Mesendoderm (in vitro differentiated cells): ENCODE data around the gene MYT1.

ENCODE experiments used
- DNase-seq: peaks from one replicate; pipeline ENCODE4 v3.0.0; 2013
- H2AK5ac ChIP-seq: 2 replicates; pipeline ENCODE4 v1.6.1; 2013; ENCODE audit warnings: low read length, inconsistent platforms
- H2BK120ac ChIP-seq: 2 replicates; pipeline ENCODE4 v1.6.1; 2013; ENCODE audit warnings: low read depth, mild to moderate bottlenecking, low read length, moderate library complexity, mixed read lengths
- H2BK15ac ChIP-seq: replicated peaks from 2 replicates; pipeline ENCODE4 v1.6.1; 2013; ENCODE audit warnings: low read depth, mild to moderate bottlenecking, moderate library complexity
- H2BK5ac ChIP-seq: 2 replicates; pipeline ENCODE4 v1.6.1; 2013; ENCODE audit warnings: low read length, inconsistent platforms
- H3K18ac ChIP-seq: 2 replicates; pipeline ENCODE4 v1.6.1; 2013; ENCODE audit warnings: mild to moderate bottlenecking, low read length, mixed read lengths
- H3K23ac ChIP-seq: one replicate; pipeline ENCODE4 v1.6.1; 2013; ENCODE audit warnings: low read length
- H3K27ac ChIP-seq: 2 replicates; pipeline ENCODE4 v1.5.1; 2013; ENCODE audit warnings: low read depth, mild to moderate bottlenecking, inconsistent platforms, low read length, moderate library complexity
- H3K27me3 ChIP-seq: 2 replicates; pipeline ENCODE4 v1.6.1; 2013; ENCODE audit warnings: low read length, control low read depth, mild to moderate bottlenecking, inconsistent platforms; ENCODE audit not compliant: insufficient read depth, poor library complexity
- H3K36me3 ChIP-seq: 2 replicates; pipeline ENCODE4 v1.6.1; 2013; ENCODE audit warnings: low read length, inconsistent platforms; ENCODE audit not compliant: control insufficient read depth, insufficient read depth
- H3K4ac ChIP-seq: one replicate; pipeline ENCODE4 v1.6.1; 2013; ENCODE audit warnings: low read depth, mild to moderate bottlenecking, low read length, moderate library complexity
- H3K4me1 ChIP-seq: 2 replicates; pipeline ENCODE4 v1.6.1; 2013; ENCODE audit warnings: low read depth, low read length, inconsistent platforms; ENCODE audit not compliant: control insufficient read depth
- H3K4me2 ChIP-seq: 2 replicates; pipeline ENCODE4 v1.6.1; 2013; ENCODE audit warnings: low read length
- H3K4me3 ChIP-seq: 2 replicates; pipeline ENCODE4 v1.5.1; 2013; ENCODE audit warnings: mild to moderate bottlenecking, low read length
- H3K56ac ChIP-seq: one replicate; pipeline ENCODE4 v1.6.1; 2013; ENCODE audit warnings: low read length
- H3K79me1 ChIP-seq: 2 replicates; pipeline ENCODE4 v1.6.1; 2013; ENCODE audit warnings: low read length, inconsistent platforms
- H3K79me2 ChIP-seq: 2 replicates; pipeline ENCODE4 v1.6.1; 2013; ENCODE audit warnings: mild to moderate bottlenecking, low read length; ENCODE audit not compliant: control insufficient read depth, insufficient read depth
- H3K9ac ChIP-seq: 2 replicates; pipeline ENCODE4 v1.6.1; 2013; ENCODE audit warnings: low read length, inconsistent platforms
- H4K5ac ChIP-seq: one replicate; pipeline ENCODE4 v1.6.1; 2013; ENCODE audit warnings: low read length
- H4K8ac ChIP-seq: one replicate; pipeline ENCODE4 v1.6.1; 2013; ENCODE audit warnings: low read depth, mild to moderate bottlenecking, control low read depth, low read length, moderate library complexity
- WGBS: extraction: QIAGEN DNeasy Blood & Tissue Kit; methylation state at CpG from one replicate; pipeline ENCODE4 v1.1.7; 2013; ENCODE audit warnings: low lambda C conversion rate, missing lambda C conversion rate; ENCODE audit not compliant: insufficient coverage; ENCODE audit errors: extremely low coverage; 5-methylcytosine and 5-hydroxymethylcytosine counted together

MYT1 gene

DNA sequence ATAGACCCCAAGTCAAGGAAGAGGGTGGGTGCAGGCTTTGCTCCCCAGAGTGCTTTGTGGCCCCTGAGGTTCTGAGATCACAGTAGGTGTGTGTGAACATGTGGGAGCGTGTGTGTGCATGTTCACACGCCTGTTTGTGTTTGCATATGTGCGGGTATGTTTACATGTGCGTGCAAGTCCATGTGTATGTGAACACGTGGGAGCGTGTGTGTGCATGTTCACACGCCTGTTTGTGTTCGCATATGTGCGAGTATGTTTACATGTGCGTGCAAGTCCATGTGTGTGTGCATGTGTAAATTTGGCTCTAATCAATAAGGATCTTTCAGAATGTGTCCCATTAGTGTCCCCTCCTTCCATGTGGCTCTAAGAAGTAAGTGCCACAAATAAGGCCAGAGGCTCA, 49.9 kb downstream of the MYT1 start:
- H2AK5ac ChIP-seq: no peak overlapping the region

DNA sequence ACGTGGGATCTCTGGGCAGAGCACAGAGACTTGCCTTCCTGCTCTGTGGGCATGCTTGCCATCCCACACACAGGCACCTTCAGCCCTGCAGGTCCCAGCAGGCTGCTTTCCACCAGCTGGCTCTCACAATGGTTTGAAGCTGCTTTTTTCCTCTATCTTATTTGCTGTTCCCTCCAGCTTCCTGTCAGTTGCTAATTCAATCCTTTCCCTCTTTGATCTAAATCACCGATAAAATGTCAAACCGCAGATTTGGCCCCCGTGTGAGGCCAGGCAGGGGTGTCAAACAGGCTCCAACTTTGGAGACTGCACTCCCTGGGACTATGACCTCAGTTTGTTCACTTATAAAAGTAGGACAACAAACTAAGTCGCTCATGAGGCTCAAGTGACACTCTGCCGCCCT, 50.7 kb downstream of the MYT1 start:
- Histone ChIP-seq H3K4ac (no peak overlapping the region), H3K4me1 (no peaks in the 10 kb centered on the region), H3K56ac (no peak overlapping the region), H3K79me2 (no peaks in the 10 kb centered on the region), H2BK120ac (no peak overlapping the region), H3K79me1 (no peaks in the 10 kb centered on the region), H2AK5ac (no peak overlapping the region), H4K5ac (no peak overlapping the region), H3K27ac (no peak overlapping the region), H3K9ac (no peak overlapping the region), H4K8ac (no peak overlapping the region), H2BK15ac (no peak overlapping the region), H2BK5ac (no peak overlapping the region), H3K18ac (no peak overlapping the region), H3K36me3 (no peaks in the 10 kb centered on the region), H3K4me2 (no peak overlapping the region), H3K27me3 (no peaks in the 10 kb centered on the region), H3K4me3 (no peak overlapping the region), H3K23ac (no peak overlapping the region)
- no peak for DNase-seq
- no CpG with 5 or more reads among the region's 6 CpGs for WGBS

More for the DNA sequence above, 49.9 kb downstream of the MYT1 start:
- Histone ChIP-seq H3K36me3 (no peaks in the 10 kb centered on the region), H3K56ac (no peak overlapping the region), H3K18ac (no peak overlapping the region), H2BK15ac (no peak overlapping the region), H3K4me3 (no peak overlapping the region), H2BK5ac (no peak overlapping the region), H3K23ac (no peak overlapping the region), H2BK120ac (no peak overlapping the region), H3K9ac (no peak overlapping the region), H3K27me3 (no peaks in the 10 kb centered on the region), H3K27ac (no peak overlapping the region), H3K79me2 (no peaks in the 10 kb centered on the region), H3K4me1 (no peaks in the 10 kb centered on the region), H4K8ac (no peak overlapping the region), H3K4ac (no peak overlapping the region), H3K4me2 (no peak overlapping the region), H3K79me1 (no peaks in the 10 kb centered on the region), H4K5ac (no peak overlapping the region)
- no peak for DNase-seq
- no CpG with 5 or more reads among the region's 10 CpGs for WGBS

DNA sequence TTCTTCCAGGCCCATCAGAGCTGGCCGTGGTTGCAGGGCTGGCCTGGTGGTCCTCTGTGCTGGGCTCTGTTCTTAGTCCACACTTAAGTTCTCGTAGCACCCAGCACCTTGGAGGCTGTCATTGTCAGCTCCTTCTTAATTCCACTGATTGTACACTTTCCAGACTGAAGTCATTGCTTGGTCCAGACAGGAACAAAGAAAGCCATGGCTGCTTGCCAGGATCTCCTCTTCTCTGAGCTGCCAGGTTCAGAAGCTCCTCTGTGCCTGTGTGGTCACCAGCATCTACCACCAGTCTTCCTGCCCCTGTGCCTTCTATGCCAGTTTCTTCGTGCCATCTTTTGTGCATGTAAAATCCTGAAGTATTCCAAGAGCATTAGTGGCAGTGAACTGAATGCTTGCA, 51.8 kb downstream of the MYT1 start:
- Histone ChIP-seq H3K4ac (no peak overlapping the region), H3K4me3 (no peak overlapping the region), H2AK5ac (no peak overlapping the region), H3K4me2 (no peak overlapping the region), H3K36me3 (no peaks in the 10 kb centered on the region), H3K79me1 (no peaks in the 10 kb centered on the region), H3K4me1 (no peaks in the 10 kb centered on the region), H3K27me3 (no peaks in the 10 kb centered on the region), H4K5ac (no peak overlapping the region), H3K18ac (no peak overlapping the region), H3K9ac (no peak overlapping the region), H3K79me2 (no peaks in the 10 kb centered on the region), H3K56ac (no peak overlapping the region), H3K23ac (no peak overlapping the region), H2BK5ac (no peak overlapping the region), H2BK15ac (no peak overlapping the region), H4K8ac (no peak overlapping the region), H2BK120ac (no peak overlapping the region), H3K27ac (no peak overlapping the region)
- no CpG with 5 or more reads among the region's 3 CpGs for WGBS
- DNase-seq: no peak

DNA sequence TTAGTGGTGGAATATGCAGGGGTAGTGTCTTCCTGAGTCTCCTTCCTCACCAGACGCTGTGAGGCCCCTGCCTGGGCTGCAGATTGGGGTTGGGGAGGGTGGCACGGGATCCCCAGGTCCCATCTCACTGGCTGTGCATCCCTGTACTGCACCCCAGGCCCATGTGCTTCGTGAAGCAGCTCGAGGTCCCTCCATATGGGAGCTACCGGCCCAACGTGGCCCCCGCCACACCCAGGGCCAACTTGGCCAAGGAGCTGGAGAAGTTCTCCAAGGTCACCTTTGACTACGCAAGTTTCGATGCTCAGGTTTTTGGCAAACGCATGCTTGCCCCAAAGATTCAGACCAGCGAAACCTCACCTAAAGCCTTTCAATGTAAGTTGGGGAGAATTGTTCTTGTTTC, 52.7 kb downstream of the MYT1 start:
- H3K36me3 ChIP-seq: no peaks in the 10 kb centered on the region
- H3K4me3 ChIP-seq: no peak overlapping the region
- H4K8ac ChIP-seq: no peak overlapping the region
- no peak overlapping the region for H3K4ac ChIP-seq
- WGBS: no CpG with 5 or more reads among the region's 11 CpGs
- H2BK5ac ChIP-seq: no peak overlapping the region
- no peak overlapping the region for H2BK15ac ChIP-seq
- H3K27ac ChIP-seq: no peak overlapping the region
- no peak overlapping the region for H3K9ac ChIP-seq
- H3K79me1 ChIP-seq: no peaks in the 10 kb centered on the region
- H2AK5ac ChIP-seq: no peak overlapping the region
- H3K4me2 ChIP-seq: no peak overlapping the region
- no peaks in the 10 kb centered on the region for H3K79me2 ChIP-seq
- no peak overlapping the region for H3K18ac ChIP-seq
- H2BK120ac ChIP-seq: no peak overlapping the region
- no peak for DNase-seq
- H3K23ac ChIP-seq: no peak overlapping the region
- no peak overlapping the region for H3K56ac ChIP-seq
- H4K5ac ChIP-seq: no peak overlapping the region
- no peaks in the 10 kb centered on the region for H3K27me3 ChIP-seq
- H3K4me1 ChIP-seq: no peaks in the 10 kb centered on the region

DNA sequence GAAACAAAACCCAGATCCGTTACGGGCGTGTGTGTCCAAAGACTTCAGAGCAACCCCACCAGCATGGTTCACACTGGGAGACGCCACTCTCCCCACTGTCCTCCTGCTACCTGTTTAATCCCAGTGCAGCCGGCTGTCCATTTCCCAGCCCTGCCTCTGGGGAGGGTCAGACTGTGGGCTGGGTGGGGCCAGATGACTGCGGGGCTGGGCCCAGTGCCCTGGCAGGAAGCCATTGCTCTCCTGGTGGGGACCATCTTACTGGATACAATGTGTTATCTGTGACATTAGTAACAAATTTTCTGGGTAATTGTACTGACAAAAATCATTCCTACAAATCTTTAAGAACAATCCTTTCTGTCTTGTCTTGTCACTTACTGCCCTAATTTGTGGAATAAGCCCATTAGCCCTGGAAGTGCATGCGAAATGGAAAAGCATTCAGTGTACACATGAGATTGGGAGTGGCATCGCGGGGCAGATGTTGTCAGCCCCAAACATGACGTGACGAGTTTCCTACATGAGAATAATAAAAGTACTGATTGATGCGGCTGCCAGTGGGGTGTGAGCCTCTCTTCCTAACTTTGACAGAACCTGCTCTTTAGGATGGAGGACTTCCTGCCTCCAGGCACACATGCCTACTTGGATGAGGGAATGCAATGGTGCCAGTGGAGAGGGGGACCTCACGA, 53.4 kb downstream of the MYT1 start:
- H4K8ac ChIP-seq: no peak overlapping the region
- H3K79me1 ChIP-seq: no peaks in the 10 kb centered on the region
- H3K23ac ChIP-seq: no peak overlapping the region
- H3K27me3 ChIP-seq: no peaks in the 10 kb centered on the region
- no peaks in the 10 kb centered on the region for H3K4me1 ChIP-seq
- H4K5ac ChIP-seq: no peak overlapping the region
- no peak overlapping the region for H3K9ac ChIP-seq
- no peak overlapping the region for H3K4me3 ChIP-seq
- no peak overlapping the region for H2BK5ac ChIP-seq
- WGBS: no CpG with 5 or more reads among the region's 13 CpGs
- H3K4me2 ChIP-seq: no peak overlapping the region
- no peak overlapping the region for H2BK120ac ChIP-seq
- no peak for DNase-seq
- H2AK5ac ChIP-seq: no peak overlapping the region
- no peak overlapping the region for H2BK15ac ChIP-seq
- H3K56ac ChIP-seq: no peak overlapping the region
- H3K79me2 ChIP-seq: no peaks in the 10 kb centered on the region
- H3K4ac ChIP-seq: no peak overlapping the region
- no peak overlapping the region for H3K27ac ChIP-seq
- no peaks in the 10 kb centered on the region for H3K36me3 ChIP-seq
- no peak overlapping the region for H3K18ac ChIP-seq

DNA sequence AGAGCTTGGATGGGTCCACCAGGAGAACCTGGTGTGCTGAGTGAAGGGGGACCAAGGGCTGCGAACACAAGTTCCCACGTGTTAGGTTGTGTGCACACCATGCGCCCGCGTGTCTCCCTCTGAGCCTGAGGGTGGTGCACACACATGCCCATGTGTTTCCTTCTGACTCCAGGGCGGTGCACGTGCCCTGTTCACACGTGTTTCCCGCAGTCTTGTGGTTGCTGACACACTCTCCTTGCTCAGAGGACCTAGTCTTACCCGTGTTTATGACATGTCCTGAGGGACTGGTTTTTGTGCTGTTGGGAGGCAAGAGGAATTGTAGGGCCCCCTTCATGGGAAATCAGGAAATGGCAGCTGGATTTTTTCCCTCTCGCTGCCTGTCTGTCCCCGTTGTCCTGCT, 55.0 kb downstream of the MYT1 start:
- Histone ChIP-seq H3K36me3 (no peaks in the 10 kb centered on the region), H2BK120ac (no peak overlapping the region), H2BK5ac (no peak overlapping the region), H3K4me3 (no peak overlapping the region), H3K4ac (no peak overlapping the region), H3K4me2 (no peak overlapping the region), H3K23ac (no peak overlapping the region), H3K56ac (no peak overlapping the region), H3K27me3 (no peaks in the 10 kb centered on the region), H4K8ac (no peak overlapping the region), H2AK5ac (no peak overlapping the region), H3K9ac (no peak overlapping the region), H3K79me2 (no peaks in the 10 kb centered on the region), H4K5ac (no peak overlapping the region), H3K18ac (no peak overlapping the region), H3K27ac (no peak overlapping the region), H3K4me1 (peaks cover 2% of the 10 kb centered on the region), H3K79me1 (no peaks in the 10 kb centered on the region), H2BK15ac (no peak overlapping the region)
- no CpG with 5 or more reads among the region's 12 CpGs for WGBS
- no peak for DNase-seq
